Fibroblast of peridontal ligament (primary cell): ENCODE data around the gene SSBP2.

ENCODE experiments used
- DNase-seq: peaks from one replicate; pipeline ENCODE4 v3.0.0-alpha.2; 2010; ENCODE audit errors: extremely low read depth

SSBP2 gene

DNA sequence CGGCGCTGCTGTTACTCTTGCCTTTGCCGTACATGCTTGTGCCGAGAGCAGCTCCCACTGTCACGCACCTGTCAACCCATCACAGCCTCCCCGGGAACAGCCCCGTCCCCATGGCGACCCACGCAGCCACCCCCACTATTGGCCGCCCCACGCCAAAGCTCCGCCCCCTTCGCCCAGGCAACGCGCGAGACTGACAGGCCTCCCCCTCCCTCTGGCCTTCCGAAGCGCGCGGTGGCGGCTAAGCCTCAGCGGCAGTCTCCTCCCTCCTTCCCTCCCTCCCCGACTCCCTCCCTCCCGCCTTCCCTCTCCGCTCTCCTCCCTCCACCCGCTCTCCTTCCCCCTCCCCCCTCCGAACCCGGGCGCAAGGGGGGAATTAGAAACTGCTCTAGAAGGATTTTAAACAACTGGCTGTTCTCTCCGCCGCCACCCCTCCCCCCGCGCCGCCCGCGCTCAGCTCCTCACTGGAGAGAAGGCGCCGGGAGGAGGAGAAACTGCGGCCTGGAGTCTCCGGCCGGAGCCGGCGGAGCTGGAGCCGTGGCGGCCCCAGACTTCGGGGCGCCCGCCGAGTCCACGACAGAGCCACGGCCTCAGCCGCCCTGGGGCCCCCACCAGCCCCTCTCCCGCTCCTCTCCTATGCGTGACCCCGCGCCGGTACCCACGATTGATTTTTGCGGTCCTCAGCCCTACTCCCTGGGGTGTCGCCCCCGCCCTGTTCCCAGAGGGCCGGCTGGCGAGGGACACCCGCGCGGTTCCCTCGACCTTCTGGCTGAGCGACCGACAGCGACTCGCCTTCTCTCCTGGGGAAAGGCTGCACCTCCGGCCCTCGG, at the start of gene SSBP2:
Gene SSBP2, minus strand, starts transcription at position 89 of the 827 bp plus-strand sequence. Its CDS starts 55 bp downstream, at position 34.
- DNase-seq: peak; percentile 99

DNA sequence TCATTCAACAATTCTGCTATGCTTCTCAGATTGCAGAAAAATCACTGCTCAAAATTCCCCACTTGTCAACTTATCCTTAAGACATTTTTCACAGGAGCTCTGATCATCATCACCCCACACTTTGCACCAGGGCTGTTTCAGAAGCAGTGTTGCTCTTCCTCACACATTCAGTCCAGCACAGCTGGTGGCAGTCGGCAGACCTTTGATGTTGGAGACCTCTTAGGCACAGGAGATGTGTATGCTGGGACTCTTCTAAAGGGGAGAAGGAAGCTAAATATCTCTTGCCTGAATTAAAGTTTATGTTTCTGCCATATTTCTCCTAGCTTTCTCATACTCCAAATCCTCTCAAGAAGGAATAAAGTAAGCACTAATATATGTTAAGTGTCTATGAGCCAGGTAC, 44.8 kb upstream of the SSBP2 start:
- no peak for DNase-seq

DNA sequence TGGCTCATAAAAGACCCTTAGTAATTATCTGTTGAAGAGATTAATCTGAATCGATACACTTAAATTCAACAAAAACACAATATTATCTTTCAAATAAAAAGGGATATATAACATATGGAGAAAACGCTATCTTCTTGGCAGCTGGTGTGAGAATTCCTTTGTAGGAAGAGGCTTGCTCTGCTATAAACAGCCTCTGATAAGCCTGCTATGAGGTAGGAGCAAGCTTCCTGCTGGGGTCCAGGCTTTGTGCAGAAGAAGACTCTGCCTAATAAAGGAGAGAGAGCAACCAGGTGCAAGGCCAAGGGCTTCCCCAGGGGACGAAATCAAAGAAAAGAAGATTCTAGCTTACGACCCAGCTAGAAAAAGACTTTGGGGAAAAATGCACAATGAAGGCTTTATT, 43.3 kb upstream of the SSBP2 start:
- DNase-seq: no peak

DNA sequence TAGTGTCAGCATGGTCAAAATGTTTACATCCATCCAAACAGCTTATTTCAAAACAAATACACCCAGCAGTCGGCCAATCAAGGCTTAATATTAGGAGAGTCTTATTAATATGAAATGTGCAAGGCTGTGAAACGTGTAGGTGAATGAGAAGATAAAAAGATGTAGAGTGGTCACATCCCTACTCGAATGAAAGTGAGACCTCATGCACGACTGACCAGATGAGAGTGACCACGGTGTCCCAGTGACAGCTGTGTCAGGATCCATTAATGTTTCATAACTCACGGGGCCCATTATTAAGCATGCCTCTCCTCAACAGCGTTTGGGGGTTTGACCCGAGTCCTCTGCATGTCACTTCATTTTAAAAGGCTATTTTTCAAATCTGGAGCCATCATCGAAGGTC, 39.4 kb upstream of the SSBP2 start:
- DNase-seq: no peak

DNA sequence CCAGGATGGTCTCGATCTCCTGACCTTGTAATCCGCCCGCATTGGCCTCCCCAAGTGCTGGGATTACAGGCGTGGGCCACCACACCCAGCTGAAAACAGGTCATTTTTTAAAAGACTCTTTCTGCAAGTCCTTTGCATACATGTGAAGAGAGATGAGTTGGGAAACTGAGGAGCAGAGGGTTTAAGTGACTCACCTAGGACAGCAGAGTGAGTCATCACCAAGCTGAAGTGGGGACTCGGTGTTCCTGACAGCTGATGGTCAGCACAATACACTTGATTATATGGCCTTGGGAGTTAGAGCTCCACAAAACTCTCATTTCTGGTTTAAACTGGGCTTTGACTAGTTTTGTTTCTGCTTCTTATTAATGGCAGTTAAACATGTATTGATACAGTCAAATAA, 38.1 kb upstream of the SSBP2 start:
- DNase-seq: no peak

DNA sequence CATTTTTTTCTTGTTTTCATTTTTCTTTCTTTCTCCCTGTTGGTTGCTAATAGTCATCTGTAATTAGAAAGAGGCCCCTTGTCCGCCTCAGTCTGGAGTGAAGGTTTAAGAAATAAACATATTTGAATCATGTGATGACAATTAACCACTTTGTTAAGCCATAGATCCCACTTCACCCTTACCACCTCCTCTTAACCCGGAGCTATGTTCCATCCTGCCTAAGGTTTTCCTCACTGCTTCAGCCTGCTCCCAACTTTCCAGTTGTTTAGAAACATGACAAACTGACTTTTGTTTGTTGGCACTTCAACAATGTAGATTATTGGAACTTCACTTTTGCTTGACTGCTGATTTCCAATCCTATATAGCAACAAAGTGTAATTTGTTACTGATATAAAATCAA, 37.4 kb upstream of the SSBP2 start:
- DNase-seq: no peak

DNA sequence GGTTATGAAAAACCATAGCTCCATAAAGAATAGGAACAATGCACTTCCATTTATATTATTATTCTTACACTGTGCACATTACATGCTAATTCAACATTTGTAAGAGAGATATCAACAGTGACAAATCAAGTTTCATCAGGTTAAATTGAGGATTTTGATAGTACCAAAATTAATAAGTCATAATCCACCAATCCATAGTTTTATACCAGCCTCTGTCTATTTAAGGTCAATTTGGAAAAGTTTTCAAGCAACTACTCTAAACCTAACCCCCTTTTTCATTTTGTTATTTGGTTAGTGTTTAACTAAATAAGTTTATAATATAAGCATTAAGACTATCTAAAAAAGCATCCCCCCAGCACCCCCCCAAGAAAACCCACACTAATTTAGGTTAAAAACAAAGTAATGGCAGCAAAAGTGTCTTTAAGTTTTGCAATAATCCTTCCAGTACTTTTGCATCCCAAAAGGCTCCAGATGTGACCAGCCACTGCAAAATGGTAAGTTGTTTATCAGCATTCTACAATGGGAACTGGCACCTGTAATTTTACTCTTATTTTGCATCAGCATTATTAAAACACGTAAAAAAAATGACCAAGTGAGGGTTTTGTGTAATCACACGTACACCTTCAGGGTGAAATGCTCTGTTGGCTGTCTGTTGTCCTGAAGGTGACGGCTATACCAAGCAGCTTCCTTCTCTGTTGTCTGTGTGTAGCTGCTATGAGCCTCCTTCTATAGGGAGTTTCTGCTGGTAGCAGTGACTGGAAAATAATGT, 36.8 kb upstream of the SSBP2 start:
- DNase-seq: peak; percentile 91

DNA sequence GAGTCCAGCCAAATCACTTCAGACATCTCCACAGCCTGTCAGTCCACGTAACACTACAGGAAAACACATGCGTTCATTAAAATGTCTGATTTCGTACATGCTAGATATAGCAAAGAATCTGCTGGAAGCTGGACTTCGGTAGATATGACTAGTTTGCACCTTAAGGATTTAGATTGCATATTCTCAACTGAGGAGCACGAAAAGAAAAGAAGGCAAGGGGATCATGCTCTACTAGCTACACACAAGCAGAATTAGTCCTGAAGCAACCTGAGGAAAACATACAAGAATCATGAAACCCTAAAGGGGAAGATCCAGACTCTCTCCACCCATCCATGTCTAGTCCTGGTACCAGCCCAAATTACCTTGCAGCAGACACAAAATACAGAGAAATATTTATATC, 36.1 kb upstream of the SSBP2 start:
- no peak for DNase-seq

DNA sequence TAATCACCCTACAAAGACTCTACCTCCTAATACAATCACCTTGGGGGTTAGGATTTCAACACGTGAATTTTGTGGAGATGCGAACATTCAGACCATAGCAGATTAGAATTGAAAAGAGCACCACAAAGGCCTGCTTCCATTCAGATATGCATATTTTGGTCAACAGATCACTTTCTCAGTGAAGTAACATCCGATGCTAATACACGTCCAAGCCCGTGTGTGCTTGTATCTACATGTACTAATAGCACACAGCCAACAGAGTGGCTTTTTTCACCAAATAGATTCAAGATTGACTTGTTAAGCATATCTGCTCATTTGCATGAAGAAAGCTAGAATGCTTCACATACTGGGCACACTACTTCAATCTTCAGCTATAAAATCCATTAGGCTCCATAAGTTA, 35.6 kb upstream of the SSBP2 start:
- DNase-seq: no peak

DNA sequence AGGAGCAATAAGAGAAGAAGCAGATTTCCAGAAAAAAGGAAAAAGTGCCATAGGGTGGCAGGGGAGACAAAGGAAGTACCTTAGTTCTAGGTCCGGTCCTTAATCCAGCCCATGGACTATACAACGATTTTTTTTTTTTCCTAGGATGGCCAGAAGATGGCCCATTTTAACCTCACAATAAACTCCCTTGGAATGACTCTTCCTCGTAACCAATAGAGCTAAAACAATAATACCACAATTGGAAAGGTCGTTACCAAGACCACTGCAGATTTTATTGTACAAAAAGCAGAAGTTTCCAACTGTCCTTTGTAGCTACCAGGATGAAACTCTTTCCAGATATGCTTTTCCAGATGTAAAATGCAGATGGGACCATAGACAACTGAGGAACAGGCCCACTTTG, 34.4 kb upstream of the SSBP2 start:
- DNase-seq: peak; percentile 24

DNA sequence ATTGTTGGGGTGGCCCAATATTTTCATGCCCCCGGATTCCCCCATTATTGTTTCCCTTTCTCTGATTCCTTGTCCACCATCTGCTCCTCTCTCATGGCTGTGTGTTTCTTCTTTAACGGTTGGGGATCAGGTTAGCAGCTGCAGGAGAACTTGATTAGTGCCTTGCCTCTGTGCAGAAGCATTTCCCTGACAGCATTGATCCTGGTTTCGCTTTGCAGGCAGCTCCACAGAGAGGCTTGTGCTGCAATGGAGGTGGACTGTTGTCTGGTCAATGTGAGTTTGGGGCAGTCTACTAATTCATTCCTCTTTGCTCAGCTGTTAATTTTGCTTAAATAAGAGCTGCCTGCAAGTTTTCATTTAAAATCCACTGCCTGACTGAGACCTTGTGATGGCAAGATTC, 32.5 kb upstream of the SSBP2 start:
- peak; percentile 32 for DNase-seq

DNA sequence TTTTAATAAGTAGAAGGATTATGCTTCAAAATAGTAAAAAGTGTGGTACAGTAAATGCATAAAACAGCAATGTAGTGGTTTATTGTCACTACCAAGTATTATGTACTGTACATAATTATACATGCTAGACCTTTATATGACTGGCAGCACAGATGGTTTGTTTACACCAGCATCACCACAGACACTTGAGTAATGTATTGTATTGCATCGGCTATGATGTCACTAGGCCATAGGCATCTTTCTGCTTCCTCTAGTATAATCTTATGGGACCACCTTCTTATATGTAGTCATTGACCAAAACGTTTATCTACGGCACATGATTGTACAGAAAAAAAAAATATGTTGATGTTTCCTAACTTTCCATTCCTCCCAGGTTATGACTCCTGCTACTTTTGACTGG, 31.9 kb upstream of the SSBP2 start:
- peak; percentile 79 for DNase-seq

DNA sequence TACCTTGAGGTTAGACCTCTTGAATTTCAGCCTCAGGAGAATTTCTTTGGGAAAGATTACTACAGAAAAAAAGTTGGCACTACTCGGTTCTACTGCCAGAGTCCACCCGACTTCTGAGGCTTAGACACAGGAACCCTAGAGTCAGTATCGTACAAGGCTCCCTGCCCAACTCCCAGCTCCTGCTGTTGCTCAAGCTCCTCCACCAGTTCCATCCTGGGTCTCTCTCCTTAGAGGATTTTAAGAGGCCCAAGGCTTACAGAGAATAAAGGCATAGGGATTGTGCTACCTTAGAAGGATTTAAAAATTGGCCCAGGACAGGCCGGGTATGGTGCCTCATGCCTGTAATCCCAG, 29.0 kb upstream of the SSBP2 start:
- no peak for DNase-seq

DNA sequence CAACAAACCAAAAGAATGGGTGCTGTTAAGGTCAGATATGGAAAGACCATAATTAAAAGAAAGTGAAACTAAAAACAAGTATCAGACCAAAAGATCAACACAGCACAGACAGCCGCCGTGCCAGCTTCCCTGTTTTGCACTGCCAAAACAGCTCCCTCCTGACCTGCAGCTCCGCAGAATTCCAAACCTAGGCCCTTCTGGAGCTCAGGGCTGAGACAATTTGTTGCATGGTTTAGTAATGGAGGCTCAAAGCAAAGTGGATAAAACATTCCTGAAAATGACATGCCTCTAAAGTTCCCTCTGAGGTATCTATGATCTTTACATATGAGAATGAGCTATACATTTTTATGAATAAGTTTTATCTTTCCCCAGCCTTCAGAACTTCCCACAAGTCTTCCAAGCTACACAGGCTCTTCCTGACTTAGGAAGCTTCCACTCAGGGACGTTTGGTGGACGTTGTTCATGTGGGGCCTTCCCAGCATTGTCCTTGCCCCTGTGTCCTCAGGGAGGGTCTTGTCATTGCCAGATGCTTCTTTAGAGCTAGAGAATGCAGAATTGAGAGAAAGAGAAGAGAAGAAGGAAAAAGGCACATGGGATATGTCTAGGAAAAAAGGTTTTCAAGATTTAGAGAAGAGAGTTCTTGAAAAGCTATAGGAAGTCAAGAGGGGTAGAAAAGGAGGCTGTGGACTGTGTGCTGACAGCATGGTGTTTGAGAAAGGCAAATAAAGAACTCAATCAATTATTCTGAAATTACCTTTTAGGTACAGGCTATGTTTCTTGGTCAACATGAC, 28.4 kb upstream of the SSBP2 start:
- DNase-seq: peak; percentile 62

DNA sequence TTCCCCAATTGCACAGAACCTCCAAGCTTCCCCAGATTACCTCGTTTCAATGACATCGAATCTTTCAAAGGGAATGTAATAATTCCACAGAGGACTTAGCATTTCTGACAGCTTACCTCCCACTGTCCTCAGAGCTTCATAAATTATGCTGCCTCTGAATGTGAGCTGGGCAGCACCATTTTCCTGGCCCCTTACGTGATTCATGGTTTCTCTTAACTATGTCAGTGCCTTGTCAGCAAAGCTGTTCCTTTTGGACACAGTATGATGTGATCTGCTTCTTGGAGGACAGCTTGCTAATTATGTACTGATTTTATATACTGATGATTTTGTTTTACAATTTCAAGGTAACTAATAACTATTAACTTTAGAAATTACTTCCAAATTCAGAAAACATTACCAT, 27.7 kb upstream of the SSBP2 start:
- no peak for DNase-seq

DNA sequence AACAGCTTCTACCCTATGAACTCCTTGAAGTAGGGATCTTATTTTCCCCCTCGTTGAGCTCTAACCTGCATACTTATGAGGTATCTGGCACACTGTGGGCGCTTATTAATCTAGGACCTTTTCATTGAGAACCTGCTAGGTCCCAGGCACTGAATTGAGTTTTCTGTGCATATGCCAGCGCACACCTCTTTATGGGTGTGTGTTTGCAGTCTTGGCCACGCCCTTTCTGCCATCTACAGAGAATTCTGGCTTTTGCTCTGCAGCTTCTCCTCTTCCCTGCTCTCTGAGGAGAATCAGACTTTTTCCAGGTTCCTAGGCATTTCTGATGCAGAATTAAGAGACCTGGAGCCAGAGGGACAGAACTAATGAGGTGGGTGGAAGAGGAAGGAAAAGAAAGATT, 25.4 kb upstream of the SSBP2 start:
- no peak for DNase-seq

DNA sequence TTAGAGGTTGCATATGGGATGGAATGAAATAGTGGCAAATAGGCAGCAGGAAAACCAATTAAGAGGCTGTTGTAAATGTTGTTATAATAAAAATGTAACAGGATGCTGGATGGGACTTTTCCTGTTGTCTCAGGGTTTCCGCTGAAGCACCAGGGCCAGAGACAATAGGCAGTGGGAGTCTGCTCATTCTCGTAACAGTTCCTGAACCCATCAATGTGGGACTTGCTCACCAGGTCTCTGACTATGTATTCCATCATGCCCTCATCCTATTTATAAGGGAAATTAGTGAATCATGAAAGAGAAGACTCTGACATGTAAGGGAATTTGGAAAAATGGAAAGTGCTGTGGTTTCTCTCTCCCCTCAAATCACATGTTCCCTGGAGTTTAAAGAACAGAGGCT, 23.5 kb upstream of the SSBP2 start:
- DNase-seq: no peak

DNA sequence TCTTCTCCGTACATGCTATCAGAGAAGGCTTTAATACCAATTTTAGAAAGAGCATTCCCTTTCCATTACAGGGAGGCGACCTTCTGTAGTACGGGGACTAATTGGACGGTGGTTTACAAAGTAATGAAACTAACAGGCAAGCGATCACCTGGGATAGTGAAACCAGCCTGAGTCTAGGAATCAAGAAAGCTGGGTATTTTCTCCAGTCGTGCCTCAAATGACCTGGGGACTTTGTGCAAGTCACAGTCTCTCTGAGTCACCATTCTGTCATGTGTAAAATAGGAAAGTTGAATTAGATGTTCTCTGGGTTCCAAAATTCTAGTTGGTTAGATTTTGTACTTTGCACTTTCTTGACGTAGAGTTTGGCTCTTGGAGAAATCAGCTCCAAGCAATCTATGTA, 22.7 kb upstream of the SSBP2 start:
- DNase-seq: peak; percentile 29

DNA sequence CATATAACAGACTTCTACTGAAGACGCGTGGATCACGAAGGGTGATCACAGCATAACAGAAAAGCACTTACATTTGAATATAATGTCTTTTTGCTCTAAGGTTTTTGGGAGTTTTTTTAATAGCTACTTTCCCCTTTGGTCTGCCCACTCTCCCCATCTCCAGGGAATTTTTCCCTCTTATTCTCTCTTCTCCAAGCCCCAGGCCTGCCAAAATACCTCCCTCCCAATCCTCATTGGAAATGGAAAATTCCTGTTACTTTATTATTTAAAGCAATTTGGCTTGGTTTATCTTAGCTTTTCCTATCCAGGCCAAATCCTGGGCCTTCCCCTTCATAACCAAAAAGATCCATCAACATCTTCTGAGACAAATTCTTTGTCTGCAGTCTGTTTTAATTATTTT, 22.3 kb upstream of the SSBP2 start:
- no peak for DNase-seq

DNA sequence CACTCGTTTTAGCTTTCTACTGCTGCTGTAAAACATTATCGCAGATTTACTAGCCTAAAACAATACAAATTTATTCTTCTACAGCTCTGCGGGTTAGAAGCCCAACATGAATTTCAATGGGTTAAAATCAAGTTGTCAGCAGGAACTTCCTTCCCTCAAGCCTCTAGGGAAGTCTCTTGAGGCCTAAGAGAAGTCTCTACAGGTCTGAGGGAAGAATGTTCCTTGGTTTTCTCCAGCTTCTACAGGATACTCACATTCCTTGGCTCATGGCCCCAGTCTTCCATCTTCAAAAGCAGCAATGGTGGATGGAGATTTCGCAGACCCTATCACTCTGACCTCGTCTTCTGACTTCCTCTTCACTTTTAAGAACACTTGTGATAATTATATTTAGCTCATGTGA, 21.6 kb upstream of the SSBP2 start:
- DNase-seq: no peak

DNA sequence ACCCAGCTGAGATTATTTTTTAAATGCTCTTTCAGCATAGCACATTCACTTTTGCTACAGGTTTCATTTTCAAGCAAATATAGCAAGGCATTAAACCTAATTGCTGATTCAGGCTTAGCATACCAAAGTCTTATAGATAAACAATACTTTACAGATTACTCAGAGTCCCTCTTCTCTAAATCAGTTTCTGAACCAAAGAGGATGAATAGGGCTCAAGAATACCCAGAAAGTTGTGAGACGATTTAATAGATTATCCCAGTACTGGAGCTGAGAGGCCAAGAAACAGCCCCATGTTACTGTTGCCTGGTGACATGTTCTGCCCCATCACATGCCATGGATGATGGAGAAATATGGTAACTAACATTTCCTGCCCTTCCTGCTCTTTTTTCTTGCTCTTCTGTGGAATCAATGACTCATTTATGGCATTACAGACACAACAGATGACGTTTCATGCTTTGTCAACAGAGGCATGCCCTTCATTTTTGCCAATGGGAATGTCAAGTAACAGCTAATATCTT, 18.1 kb upstream of the SSBP2 start:
- peak; percentile 91 for DNase-seq

DNA sequence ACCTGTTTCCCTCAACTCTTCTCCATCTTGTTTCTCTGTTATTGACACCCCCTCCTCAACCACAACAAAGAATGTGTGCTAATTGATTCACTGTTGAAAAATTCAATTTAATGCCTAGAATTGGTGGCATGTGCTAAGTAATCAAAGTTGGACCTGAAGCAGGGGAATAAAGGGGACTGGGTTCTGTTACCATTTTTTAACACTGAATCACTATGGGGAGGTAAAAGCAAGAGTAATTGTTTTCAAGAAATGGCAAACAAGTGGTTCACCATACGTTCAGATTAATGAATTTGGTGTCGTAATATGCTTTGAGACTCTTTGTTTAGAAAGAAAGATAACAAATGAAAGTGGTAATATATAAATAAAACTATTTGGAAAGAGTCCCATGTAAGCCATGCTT, 17.0 kb upstream of the SSBP2 start:
- no peak for DNase-seq
